ENCODE results near the gene RMI2.
A peak's percentile ranks its signal among the peaks of the same experiment; 100 is the strongest.
"Not testable (repeated sequence)": the region's sequence is repeated elsewhere in the genome, so short reads cannot be mapped to it uniquely, and the experiment has no call there.

The RMI2 gene

DNA sequence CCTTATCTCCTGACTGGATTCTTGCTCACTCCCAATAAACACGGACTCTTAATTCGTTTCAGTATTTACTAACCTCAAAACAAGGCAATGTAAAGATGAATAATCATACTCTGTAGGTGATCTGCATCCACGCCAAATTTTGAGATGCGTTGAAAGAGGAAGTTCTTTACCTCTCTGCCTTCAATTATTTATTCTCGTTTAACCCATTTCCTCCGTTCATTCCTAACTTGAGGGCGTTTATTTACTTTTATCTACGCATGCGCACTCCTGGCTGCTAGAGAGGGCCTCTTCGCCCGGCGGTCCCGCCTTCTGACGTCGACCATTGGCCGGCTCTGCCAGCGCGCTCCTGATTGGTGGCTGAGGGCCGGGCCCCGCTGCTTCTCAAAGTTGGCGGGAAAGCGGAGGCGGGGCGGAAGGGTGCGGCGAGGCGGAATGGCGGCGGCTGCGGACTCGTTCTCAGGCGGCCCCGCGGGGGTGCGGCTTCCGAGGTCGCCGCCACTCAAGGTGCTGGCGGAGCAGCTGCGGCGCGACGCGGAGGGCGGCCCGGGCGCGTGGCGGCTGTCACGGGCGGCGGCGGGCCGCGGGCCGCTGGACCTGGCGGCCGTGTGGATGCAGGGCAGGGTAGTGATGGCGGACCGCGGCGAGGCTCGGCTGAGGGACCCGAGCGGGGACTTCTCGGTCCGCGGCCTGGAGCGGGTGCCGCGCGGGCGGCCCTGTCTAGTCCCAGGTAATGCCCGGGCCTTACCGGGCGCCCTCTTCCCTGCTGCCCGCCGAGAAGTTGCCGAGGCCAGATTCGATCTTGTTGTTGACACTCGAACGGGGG, at the start of gene RMI2:
TSS of gene RMI2 (plus strand) at position 420 of the 823 bp plus-strand sequence. CDS start at position 433, 13 bp downstream.
- DNase-seq = peak; percentile 97

DNA sequence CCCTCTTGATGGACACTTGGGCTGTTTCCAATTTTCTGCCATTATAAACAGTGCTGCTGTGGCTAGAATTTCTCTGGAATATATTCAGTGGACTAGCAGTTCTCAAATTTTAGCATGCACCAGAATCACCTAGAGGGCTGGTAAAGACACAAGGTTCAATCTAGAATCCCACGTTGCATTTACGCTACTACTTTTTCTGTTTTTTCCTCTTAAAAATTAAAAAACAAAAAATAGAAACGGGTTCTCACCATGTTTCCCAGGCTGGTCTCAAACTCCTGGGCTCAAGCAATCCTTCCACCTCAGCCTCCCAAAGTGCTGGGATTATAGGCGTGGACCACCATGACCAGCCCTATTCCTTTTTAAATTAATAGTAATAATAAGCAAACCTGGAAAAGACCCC, 49.6 kb upstream of the RMI2 start:
- DNase-seq = no peak

DNA sequence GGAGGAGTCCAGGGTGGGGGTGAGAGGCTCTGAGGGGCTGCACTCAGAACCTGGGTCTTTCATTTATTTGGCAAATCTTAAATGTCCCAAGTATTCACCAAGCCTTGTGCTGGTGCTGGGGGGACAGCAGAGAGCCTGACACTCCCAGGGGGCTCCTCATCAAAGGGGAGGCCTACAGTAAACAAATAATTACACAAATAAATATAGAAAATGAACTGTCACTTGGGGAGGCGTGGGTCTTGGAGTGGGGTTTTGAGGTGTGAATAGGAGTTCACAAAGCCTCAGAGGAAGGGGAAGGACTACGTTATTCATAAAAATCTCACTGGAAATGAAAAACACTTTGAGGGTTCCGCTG, 48.9 kb upstream of the RMI2 start:
- no peak for DNase-seq

DNA sequence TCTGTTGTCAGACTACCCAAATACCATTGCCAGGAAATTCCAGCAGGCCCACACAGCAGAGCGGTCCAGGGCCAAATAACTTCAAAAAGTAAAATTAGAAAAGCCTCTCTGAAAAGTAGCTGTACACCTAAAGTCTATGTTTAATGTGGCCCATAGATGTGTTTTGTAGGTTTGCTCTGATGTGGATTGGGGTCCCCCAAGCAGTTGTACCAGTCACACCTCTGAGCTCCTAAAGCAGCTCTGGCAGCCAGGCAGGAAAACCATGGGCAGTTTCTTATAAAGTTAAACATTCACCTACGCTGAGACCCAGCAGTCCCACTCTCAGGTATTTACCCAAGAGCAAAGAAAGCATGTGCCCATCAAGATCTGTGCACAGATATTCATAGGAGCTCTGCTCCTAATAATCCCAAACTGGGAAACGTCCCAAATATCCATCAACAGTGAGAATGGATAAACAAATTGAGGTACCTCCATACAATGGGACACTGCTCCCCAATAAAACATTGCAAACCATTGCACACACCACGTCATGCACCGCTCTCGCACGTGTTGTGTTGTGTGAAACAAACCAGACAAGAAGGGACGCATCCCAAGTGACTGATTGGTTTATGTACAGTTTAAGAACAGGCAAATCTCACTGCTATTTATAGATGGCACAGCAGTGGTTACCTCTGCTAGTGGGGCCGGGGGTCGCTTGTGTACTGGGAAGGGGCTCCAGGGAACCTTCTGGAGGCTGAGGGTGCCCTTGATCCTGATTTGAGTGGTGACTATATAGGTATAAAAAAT, 48.4 kb upstream of the RMI2 start:
- DNase-seq = no peak

DNA sequence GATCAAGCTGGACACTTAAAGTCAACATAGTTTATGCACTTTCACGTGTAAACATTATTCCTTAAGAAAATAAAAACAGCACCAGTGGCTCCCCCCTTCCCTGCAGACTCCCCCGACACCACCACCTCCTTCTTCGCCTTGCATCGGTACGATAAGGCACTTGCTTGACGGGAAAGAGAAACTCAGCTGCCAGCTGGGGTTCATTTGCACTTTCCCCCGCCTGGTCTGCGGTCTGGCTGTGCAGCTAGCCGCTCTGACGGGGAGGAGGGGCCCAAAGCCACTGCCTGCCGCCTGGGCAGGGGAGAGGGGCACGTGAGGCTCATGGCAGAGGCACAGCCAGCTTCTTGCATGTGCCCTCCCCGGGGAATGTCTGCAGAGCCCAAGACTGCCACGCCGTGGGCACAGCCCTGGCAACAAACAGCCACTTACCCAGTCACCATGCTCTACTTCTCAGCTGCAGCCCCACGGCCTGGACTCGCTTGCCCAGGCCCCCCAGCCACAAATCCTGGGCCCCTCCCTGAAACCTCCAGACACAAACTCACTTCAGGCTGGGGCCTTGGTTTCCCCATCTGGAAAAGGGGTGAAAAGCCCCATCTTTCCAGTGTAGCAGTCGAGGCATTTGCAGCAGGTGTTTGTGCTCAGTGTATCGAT, 47.6 kb upstream of the RMI2 start:
- DNase-seq = peak; percentile 78

DNA sequence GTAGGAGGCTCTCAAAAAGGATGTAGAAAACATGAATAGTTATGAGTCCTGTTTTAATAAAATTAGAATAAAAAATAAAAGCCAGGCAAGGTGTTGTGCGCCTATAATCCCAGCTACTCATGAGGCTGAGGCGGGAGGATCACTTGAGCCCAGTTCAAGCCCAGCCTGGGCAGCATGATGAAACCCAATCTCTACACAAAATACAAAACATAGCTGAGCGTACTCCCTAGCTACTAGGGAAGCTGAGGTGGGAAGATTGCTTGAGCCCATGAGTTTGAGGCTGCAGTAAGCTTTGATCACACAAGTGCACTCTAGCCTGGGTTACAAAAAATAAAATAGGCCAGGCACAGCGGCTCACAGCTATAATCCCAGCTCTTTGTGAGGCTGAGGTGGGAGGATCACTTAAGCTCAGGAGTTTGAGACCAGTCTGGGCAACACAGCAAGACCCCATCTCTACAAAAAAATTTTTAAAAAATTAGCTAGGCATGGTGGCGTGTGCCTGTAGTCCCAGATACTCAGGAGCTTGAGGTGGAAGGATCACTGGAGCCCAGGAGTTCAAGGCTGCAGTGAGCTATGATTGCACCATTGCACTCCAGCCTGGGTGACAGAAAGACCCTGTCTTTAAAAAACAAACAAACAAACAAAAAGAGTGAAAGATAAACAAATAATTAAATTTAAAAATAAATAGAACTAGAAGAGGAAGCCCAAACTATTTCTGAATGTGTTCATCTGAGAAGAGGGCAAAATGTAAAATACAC, 46.9 kb upstream of the RMI2 start:
- DNase-seq = no peak

DNA sequence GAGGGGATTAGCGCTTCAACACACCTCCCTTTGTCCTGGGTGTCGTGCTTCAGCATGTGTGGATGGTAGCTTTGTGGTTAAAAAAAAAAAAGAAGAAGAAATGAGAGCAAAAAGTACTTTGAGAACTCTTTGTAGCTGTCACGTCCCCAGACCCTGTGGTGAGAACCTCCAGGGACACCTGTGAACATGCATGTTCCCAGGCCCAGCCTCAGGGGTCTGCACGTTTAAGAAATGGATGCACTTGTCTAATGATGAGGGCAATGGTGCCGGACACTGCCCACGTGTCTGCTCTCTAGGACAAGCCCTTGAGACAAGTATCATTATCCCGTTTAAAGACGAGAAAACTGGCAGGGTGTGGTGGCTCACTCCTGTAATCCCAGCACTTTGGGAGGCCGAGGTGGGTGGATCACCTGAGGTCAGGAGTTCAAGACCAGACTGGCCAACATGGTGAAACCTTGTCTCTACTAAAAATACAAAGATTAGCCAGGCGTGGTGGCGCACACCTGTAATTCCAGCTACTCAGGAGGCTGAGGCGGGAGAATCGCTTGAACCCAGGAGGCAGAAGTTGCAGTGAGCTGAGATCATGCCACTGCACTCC, 46.2 kb upstream of the RMI2 start:
- DNase-seq = not testable (repeated sequence)

DNA sequence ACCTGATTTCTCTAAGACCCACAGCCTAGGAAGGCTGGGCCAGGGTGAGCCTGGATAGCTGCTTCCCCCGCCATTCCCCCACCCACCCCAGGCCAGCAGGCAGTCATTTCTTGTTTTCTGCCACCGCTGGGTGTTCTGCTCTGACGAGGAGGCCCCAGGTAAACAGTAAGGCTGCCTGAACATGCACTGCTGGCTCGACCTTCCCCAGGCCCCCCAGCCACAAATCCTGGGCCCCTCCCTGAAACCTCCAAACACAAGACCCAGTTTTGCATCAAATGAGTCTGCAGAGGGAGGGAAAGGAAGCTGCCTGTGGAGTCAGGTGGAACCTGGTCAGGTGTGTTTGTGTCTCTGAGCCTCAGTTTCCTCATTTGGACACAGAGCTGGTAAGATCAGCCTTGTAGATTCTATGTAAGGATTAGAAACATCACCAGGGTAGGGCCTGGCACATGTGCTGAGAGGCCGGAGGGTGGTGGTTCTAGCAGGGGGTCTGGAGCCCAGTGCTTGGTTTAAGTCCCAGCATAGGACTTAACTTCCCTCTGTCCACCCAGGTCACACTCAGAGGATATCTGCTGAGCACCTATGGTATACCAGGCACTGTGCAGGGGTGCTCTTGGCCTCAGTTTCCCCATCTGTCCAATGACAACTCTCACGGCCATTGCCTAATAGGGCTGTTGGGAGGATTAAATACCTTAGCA, 45.2 kb upstream of the RMI2 start:
- no peak for DNase-seq

DNA sequence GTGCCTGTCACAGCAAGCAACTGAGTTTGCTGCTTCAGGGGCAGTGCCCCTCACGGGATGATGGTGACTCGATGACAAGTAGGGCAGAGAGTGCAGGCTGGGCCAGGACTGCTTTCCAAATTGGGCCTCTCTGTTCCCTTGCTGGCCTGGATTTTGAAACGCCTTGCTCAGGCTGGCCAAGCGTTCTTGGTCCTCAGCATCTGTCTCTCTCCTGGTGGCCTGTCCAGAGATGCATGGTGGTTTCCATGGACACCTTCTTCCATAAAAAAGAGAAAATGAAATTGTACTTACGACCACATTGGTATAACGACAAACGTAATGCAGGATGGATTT, 44.7 kb upstream of the RMI2 start:
- DNase-seq = no peak

DNA sequence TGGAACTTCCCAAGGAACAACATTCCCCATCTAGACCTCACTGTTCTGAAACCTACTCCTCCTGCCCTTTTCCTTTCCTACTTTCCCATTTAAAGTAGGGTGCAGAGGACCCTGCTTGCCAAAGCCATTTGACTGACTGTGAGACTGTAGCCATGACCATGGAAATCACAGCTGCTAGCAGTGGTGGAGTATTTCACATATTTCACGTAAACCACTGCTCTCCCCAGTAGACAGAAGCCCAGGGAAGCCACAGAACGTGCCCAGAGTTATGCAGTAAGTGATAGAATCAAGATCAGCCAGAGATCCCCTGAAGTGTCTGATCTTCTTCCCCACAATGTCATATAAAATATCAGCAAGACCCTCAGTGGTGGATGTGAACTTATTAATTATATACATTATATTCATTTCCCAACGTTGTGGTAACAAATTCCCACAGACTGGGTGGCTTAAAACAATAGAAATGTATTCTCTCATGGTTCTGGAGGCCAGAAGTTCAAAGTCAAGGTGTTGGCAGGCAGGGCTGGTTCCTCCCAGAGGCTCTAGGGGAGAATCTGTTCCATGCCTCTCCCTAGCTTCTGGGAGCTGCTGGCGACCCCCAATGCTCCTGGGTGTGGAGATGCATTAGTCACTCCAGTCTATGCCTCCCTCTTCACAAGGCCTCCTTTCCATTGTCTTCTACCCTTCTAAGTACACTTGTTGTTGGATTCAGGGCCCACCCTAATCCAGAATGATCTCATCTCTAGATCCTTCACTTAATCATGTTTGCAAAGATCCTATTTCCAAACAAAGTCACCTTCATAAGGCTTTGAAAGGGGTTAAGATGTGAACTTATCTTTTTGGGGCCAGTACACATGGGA, 43.4 kb upstream of the RMI2 start:
- no peak for DNase-seq

DNA sequence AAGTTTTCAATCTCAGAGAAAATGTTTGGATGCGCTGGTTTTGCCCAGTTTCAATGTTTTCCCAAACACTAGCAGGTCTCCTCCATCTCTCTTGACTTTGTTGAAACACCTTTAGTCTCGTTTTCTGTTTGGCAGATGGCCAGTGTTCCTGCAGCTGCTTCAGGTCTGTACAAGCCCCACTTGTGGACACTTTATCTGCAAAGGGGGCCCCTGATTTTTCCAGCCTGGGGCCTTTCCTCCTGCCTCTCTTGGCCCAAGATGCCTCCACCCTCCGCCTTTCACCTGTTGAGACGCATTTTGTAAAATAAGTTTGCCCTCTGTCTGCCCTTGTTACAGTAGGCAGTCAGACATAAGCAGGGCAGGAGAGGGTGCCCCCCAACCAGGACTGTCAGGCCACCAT, 42.3 kb upstream of the RMI2 start:
- no peak for DNase-seq

DNA sequence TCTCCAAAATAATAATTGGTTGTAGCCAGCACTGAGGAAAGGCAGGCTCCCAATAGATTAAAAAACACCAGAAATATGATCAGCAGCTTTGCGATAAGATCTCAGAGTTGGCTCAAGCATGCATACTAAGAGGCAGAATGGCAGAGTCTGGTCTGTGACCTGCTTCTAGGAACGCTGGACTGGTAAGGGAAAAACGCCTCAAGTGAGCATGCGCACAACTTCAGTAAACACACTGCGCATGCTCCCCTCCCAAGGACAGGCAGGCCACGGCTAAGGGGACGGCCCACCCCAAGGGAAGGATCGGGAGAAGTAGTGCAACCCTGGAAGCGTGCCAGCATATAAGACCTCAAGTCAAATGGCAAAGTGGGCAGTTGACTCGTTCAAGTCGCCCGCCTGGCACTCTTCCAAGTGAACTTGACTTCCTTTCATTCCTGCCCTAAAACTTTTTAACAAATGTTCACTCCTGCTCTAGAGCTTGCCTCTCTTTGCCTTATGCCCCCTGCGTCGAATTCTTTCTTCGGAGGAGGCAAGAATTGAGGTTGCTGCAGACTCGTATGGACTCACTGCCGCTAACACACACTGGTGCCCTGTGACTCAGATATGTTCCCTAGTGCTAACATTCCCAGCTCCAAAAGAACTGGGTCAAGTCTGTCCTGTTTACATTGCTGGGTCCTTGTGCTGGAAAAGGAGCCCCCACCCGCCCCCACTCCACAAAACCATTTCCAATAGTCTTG, 41.7 kb upstream of the RMI2 start:
- no peak for DNase-seq

DNA sequence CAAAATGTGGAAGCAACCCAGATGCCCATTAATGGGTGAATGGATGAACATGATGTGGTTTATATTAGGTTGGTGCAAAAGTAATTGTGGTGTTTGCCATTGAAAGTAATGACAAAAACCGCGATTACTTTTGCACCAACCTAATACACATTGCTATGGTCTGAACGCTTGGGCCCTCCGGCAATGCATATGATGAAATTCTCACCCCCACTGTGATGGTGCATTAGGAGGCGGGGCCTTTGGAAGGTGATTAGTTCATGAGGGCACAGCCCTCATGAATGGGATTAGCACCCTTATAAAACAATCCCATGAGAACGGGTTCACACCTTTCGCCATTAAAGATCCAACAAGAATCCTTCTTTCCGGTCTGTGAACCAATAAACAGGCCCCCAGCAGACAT, 38.9 kb upstream of the RMI2 start:
- DNase-seq = no peak

DNA sequence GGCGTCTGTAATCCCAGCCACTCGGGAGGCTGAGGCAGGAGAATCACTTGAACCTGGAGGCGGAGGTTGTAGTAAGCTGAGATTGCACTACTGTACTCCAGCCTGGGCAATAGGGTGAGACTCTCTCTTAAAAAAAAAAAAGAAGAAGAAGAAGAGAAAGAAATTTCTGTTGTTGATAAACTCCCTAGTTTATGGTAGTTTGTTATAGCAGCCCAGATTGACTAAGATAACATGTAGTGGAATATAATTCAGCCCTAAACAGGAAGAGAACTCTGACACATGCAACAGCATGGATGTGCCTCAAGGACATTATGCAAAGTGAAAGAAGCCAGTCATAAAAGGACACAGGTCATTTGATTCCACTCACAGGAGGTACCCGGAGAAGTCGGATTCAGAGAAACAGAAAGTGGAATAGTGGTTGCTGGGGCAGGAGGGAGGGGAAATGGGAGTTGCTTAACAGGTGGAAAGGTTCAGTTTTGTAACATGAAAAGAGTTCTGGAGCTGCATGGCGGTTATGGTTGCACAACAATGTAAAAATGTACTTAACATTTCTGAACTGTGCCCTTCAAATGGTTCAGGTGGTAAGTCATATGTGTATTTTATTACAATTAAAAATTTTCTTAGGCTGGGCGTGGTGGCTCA, 38.1 kb upstream of the RMI2 start:
- no peak for DNase-seq

DNA sequence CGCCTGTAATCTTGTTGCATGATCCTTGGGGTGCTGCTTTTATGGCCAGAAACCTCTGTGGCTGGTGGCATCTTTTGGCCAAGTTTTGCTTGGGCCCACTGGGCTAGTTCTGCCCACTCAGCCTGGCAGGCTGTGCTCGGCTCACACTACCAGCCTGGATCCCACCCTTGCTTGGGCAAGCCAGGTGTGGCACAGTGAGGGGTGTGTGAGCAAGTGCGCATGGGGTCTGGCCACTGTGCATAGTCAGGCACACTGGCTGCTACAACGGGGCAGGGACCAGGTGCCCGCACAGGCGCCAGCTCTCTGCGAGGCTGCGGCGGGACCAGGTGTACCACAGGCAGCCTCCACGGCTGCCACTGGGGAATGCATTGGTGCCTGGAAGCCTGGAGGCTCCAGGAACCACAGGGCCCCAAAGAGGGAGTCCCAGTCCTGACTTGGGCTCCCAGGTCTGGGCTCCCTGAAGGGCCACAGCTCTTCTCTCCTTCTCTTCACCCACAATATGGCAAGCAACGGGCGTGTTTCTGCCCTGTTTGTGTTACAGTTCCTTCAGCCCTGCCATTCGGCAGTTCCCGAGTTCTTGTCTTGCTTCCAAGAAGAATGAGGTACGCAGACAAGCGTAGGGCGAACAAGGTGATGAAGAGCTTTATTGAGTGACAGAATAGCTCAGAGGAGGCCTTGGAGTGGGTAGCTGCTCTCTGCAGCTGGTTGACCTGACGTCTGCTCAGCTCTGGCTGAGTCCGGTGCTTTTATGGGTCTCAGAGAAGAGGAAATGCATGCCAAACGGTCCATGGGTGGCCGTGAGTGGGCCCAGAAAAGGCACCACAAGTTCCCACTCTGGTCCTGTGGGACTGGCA, 37.4 kb upstream of the RMI2 start:
- DNase-seq = no peak

DNA sequence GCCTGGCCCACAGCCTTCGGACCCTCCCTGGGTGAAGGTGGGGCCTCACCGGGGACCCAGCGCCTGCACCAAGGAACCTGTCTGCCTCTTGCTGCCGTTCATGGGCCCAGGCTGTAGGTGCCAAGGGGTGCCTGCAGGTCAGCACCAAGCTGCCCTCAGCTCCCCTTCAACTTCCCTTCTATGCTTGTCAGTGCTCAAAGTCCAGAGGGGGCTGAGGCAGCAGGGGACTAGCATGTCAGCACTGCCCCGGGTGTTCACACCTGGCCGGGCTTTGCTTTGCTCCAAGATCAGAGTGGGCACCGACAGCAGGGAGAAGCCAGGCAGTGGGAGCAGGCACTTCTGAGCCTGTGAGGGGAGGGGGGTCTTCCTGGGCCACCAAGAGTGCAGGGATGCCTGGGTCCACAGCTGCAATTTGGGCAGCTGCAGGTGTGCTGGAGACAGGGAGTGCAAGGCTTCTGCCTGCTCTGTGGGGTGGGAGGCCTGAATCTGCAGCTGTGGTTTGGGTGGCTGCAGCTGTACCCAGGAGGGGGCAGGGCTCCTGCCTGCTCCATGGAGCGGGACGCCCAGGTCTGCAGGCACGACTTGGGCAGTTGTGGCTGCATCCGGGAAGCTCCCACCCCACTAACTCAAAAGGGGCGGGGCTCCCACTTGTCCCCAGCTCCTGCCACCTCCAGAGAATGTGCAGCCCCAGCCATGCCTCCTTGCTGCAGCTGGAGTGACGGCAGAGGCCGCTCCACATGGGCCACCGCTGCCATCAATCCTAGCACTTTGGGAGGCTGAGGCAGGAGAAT, 36.6 kb upstream of the RMI2 start:
- DNase-seq = no peak

DNA sequence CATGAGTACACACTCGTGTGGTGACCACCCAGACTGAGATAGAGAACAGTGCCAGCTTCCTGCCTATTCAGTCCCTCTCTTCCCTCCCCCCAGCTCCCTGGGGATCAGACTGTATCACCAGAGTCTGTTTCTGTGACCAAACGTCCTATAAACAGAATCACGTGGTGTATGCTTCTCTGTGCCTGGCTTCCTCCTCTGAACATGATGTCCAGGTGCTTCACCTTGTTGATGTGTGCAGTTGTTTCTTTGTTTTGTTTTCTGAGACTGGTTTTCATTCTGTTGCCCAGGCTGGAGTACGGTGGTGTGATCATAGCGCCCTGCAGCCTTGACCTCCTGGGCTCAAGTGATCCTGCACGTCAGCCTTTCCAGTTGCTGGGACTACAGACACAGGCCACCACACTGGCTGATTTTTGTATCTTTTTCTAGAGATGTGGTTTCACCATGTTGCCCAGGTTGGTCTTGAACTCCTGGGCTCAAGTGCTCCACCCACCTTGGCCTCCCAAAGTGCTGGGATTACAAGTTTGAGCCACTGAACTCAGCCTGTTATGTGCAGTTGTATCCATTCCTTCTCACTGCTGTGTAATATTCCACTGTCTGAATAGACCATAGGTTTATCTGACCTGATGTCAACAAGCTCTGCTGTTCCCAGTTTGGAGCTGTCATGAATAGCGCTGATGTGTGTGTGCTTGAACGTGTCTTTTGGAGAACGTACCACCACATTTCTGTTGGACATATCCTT, 35.2 kb upstream of the RMI2 start:
- DNase-seq = no peak

DNA sequence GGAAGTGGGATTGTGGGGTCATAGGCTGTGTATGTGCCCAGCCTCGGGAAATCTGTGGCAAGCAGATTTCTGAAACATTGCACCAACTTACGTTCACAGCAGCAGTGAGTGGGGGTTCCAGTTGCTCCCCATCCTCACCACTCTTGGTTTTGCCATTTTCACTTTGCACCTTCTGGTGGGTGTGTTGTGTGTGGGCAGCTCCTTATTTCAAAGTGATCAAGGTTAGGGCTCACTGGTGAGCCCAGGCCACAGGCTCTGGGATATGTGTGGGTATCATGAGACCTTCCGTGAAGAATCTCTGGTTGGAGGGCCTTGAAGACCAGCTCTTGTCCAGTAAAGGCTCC, 34.7 kb upstream of the RMI2 start:
- no peak for DNase-seq
